Fibroblast of skin of back (primary cell): ENCODE data around the gene PLIN4.
A peak's percentile ranks its signal among the peaks of the same experiment; 100 is the strongest.

Source experiments
- DNase-seq: peaks from one replicate; pipeline ENCODE4 v3.0.0-alpha.2; 2013

PLIN4 gene

GRCh38 chr19:4523306-4524110 lies 5.2 kb upstream of the PLIN4 start:
- DNase-seq: peak; percentile 18

GRCh38 chr19:4522291-4523002 lies 4.2 kb upstream of the PLIN4 start:
- no peak for DNase-seq

- no peak for DNase-seq
Measured at GRCh38 chr19:4521888-4522242, 3.6 kb upstream of the PLIN4 start.

GRCh38 chr19:4521170-4521887 lies 3.0 kb upstream of the PLIN4 start:
- peak; percentile 17 for DNase-seq

- no peak for DNase-seq
Measured at GRCh38 chr19:4519521-4520277, 1.4 kb upstream of the PLIN4 start.

GRCh38 chr19:4519172-4519496 lies 848 bp upstream of the PLIN4 start:
- no peak for DNase-seq

GRCh38 chr19:4517451-4518057 lies 732 bp downstream of the PLIN4 start:
- DNase-seq: no peak

- DNase-seq: no peak
Measured at GRCh38 chr19:4516939-4517300, 1.4 kb downstream of the PLIN4 start.

GRCh38 chr19:4516199-4516938 lies 1.9 kb downstream of the PLIN4 start:
- DNase-seq: no peak

- DNase-seq: no peak
Measured at GRCh38 chr19:4515732-4516131, 2.6 kb downstream of the PLIN4 start.

GRCh38 chr19:4513248-4513647 lies 5.0 kb downstream of the PLIN4 start:
- no peak for DNase-seq

GRCh38 chr19:4512070-4512469 lies 6.2 kb downstream of the PLIN4 start:
- no peak for DNase-seq

GRCh38 chr19:4511300-4512054 lies 6.8 kb downstream of the PLIN4 start:
- no peak for DNase-seq

- DNase-seq: no peak
Measured at GRCh38 chr19:4510435-4511255, 7.6 kb downstream of the PLIN4 start.

- DNase-seq: no peak
Measured at GRCh38 chr19:4508698-4509097, 9.6 kb downstream of the PLIN4 start.

GRCh38 chr19:4507804-4508203 lies 10.5 kb downstream of the PLIN4 start:
- DNase-seq: no peak

GRCh38 chr19:4507150-4507452 lies 11.2 kb downstream of the PLIN4 start:
- no peak for DNase-seq

- DNase-seq: peak; percentile 77
Measured at GRCh38 chr19:4506449-4507149, 11.7 kb downstream of the PLIN4 start.

GRCh38 chr19:4505570-4506448 lies 12.5 kb downstream of the PLIN4 start:
- no peak for DNase-seq
